Measurements from ENCODE around the gene DNAJC5G.
"Not testable (repeated sequence)": the region's sequence is repeated elsewhere in the genome, so short reads cannot be mapped to it uniquely, and the experiment has no call there.

DNAJC5G gene

GRCh38 chr2:27313882-27314645 is 38.8 kb downstream of the DNAJC5G start:
- DNase-seq = no peak

- DNase-seq = no peak
These were observed 39.5 kb downstream of the DNAJC5G start for GRCh38 chr2:27314709-27315108.

- no peak for DNase-seq
These were observed 39.9 kb downstream of the DNAJC5G start for GRCh38 chr2:27315122-27315521.

- peak; percentile 17 to 39 for DNase-seq
These were observed 41.6 kb downstream of the DNAJC5G start for GRCh38 chr2:27316655-27317412.

GRCh38 chr2:27319839-27320238 is 44.6 kb downstream of the DNAJC5G start:
- DNase-seq = not testable (repeated sequence)

- DNase-seq = no peak
These were observed 45.8 kb downstream of the DNAJC5G start for GRCh38 chr2:27320958-27321543.

- no peak for DNase-seq
These were observed 47.1 kb downstream of the DNAJC5G start for GRCh38 chr2:27322301-27322765.

GRCh38 chr2:27322766-27323595 is 47.7 kb downstream of the DNAJC5G start, which contains the start of gene MPV17:
Gene MPV17 (minus strand): TSS chr2:27323097. CDS start chr2:27322517, 580 bp downstream.
- DNase-seq = peak; percentile 83 to 84

- DNase-seq = no peak
These were observed 48.5 kb downstream of the DNAJC5G start for GRCh38 chr2:27323596-27324285.

- no peak for DNase-seq
These were observed 49.5 kb downstream of the DNAJC5G start for GRCh38 chr2:27324720-27325119.

Data from hippocampal formation (tissue), 2 donors.